Measurements from ENCODE around the gene TNPO3.

The TNPO3 gene

GRCh38 chr7:128955981-128956380 lies 98.9 kb downstream of the TNPO3 start:
- no peak for TF ChIP-seq EZH2 (IDR thresholded peaks at IDR 0.05)
- no peak overlapping the region for H3K9ac ChIP-seq (ENCODE audit: insufficient read length)
- peaks cover 74% of the 10 kb centered on the region for H3K36me3 ChIP-seq (ENCODE audit: insufficient read depth, low read length)
- no peak overlapping the region for H3K27ac ChIP-seq
- no peak overlapping the region for H3K4me3 ChIP-seq
- H3K9me3 ChIP-seq (ENCODE audit: low read depth, low read length) = no peaks in the 10 kb centered on the region
- no peak for DNase-seq (ENCODE audit: low read depth, low spot score)

DNA sequence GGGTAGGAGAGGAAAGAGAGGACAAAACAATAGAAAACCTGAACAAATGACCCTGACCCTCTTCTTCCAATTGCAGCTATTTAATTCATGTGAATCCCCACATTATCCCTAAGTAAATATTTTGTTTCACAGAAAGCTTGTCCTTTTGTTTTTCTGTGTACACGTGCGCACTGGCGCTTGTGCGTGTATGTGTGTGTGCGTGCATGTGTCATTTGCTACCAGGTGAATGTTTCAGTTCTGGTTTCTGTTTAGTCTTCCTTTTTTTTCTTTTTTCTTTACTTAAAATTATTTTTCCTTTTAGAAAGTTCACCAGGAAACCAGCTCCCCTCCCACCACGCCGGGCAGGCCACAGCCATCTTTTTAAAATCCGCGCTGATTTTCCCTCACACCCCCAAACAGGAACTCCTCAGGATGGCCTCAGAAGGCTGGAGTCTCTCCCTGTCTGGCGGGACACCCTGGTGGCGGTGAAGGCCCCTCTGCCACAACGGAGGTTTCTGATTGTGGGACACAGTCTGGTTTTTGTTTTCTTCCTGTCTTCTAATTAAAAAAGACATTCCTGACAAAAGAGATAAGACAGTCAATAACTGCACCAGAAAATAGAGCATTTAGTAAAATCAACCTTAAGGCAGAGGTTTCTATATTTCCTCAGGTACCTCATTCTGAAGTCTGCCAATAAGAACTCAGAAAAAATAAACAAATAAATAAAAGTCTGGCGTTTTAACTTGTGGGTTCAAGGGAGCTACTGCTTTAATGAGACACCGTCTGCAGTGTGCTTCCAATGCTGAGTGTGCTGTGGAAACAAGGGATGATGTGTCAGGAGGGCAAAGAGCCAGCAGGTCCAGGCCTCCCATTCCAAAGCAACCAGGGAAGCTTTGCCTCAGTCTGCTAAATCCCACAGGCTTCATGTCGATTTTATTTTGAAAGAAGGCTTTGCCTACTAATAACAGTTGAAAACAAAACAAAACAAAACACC lies 99.8 kb downstream of the TNPO3 start:
- TF ChIP-seq POLR2AphosphoS5 (IDR thresholded peaks at IDR 0.05; ENCODE audit: borderline replicate concordance, low read depth, low read length) = no peak
- TF ChIP-seq EZH2 (IDR thresholded peaks at IDR 0.05) = no peak
- TF ChIP-seq FOXP2 (optimal IDR thresholded peaks at IDR 0.05; ENCODE audit: control extremely low read depth, extremely low read length, insufficient read depth) = no peak
- no peak overlapping the region for H3K9ac ChIP-seq (ENCODE audit: insufficient read length)
- no peak overlapping the region for H3K4me3 ChIP-seq
- no peaks in the 10 kb centered on the region for H3K9me3 ChIP-seq (ENCODE audit: low read depth, low read length)
- H3K27ac ChIP-seq = no peak overlapping the region
- DNase-seq (ENCODE audit: low read depth, low spot score) = no peak
- H3K36me3 ChIP-seq (ENCODE audit: insufficient read depth, low read length) = peaks cover 73% of the 10 kb centered on the region

- no peak overlapping the region for H3K27ac ChIP-seq
- no peak overlapping the region for H3K9ac ChIP-seq (ENCODE audit: insufficient read length)
- no peak for DNase-seq (ENCODE audit: low read depth, low spot score)
- H3K36me3 ChIP-seq (ENCODE audit: insufficient read depth, low read length) = peaks cover 66% of the 10 kb centered on the region
- no peak overlapping the region for H3K4me3 ChIP-seq
- H3K9me3 ChIP-seq (ENCODE audit: low read depth, low read length) = no peaks in the 10 kb centered on the region
- no peak for TF ChIP-seq FOXP2 (optimal IDR thresholded peaks at IDR 0.05; ENCODE audit: control extremely low read depth, extremely low read length, insufficient read depth)
- TF ChIP-seq EZH2 (IDR thresholded peaks at IDR 0.05) = no peak
- no peak for TF ChIP-seq POLR2AphosphoS5 (IDR thresholded peaks at IDR 0.05; ENCODE audit: borderline replicate concordance, low read depth, low read length)
Observed at GRCh38 chr7:128954150-128954549, 100.8 kb downstream of the TNPO3 start.

- TF ChIP-seq EZH2 (IDR thresholded peaks at IDR 0.05) (no peak), FOXP2 (optimal IDR thresholded peaks at IDR 0.05; ENCODE audit: control extremely low read depth, extremely low read length, insufficient read depth) (no peak), POLR2AphosphoS5 (IDR thresholded peaks at IDR 0.05; ENCODE audit: borderline replicate concordance, low read depth, low read length) (no peak)
- H3K9ac ChIP-seq (ENCODE audit: insufficient read length) = no peak overlapping the region
- peaks cover 40% of the 10 kb centered on the region for H3K36me3 ChIP-seq (ENCODE audit: insufficient read depth, low read length)
- H3K4me3 ChIP-seq = no peak overlapping the region
- H3K27ac ChIP-seq = no peak overlapping the region
- no peaks in the 10 kb centered on the region for H3K9me3 ChIP-seq (ENCODE audit: low read depth, low read length)
- no peak for DNase-seq (ENCODE audit: low read depth, low spot score)
Observed at GRCh38 chr7:128951296-128951695, 103.6 kb downstream of the TNPO3 start.

DNA sequence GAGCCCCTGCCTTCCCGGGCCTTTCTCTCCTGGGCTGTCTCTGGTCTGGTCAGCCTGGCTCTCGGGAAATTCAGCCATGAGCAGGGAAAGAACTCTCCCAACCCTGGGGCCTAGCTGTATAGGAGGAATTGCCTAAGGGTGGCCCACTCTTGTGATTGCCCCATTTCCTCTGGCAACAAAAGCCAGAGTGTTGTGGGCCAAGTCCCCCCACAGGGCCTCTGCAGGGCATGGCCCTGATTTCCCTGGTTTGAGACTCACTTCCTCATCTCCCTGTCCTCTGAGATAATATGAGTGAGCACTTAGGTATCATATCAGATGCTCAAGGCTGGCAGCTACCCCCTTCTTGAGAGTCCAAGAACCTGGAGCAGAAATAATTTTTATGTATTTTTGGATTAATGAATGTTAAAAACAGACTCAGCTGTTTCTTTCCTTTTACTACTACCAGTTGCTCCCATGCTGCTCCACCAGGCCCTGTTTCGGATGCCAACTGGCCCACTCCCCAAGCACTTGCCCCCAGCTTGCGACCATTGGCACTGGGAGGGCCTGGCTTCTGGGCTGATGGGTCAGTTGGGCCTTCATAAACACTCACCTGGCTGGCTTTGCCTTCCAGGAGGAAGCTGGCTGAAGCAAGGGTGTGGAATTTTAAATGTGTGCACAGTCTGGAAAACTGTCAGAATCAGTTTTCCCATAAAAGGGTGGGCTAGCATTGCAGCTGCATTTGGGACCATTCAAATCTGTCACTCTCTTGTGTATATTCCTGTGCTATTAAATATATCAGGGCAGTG lies 105.7 kb downstream of the TNPO3 start:
- TF ChIP-seq EZH2 (IDR thresholded peaks at IDR 0.05) = no peak
- no peak for TF ChIP-seq FOXP2 (optimal IDR thresholded peaks at IDR 0.05; ENCODE audit: control extremely low read depth, extremely low read length, insufficient read depth)
- no peak for TF ChIP-seq POLR2AphosphoS5 (IDR thresholded peaks at IDR 0.05; ENCODE audit: borderline replicate concordance, low read depth, low read length)
- Histone ChIP-seq H3K9me3 (ENCODE audit: low read depth, low read length) (no peaks in the 10 kb centered on the region), H3K36me3 (ENCODE audit: insufficient read depth, low read length) (peaks cover 21% of the 10 kb centered on the region), H3K9ac (ENCODE audit: insufficient read length) (no peak overlapping the region), H3K4me3 (no peak overlapping the region), H3K27ac (no peak overlapping the region)
- no peak for DNase-seq (ENCODE audit: low read depth, low spot score)

- Histone ChIP-seq H3K4me3 (no peak overlapping the region), H3K27ac (no peak overlapping the region), H3K9me3 (ENCODE audit: low read depth, low read length) (no peaks in the 10 kb centered on the region), H3K36me3 (ENCODE audit: insufficient read depth, low read length) (peaks cover 13% of the 10 kb centered on the region), H3K9ac (ENCODE audit: insufficient read length) (no peak overlapping the region)
- TF ChIP-seq POLR2AphosphoS5 (IDR thresholded peaks at IDR 0.05; ENCODE audit: borderline replicate concordance, low read depth, low read length) = no peak
- TF ChIP-seq EZH2 (IDR thresholded peaks at IDR 0.05) = no peak
- no peak for TF ChIP-seq FOXP2 (optimal IDR thresholded peaks at IDR 0.05; ENCODE audit: control extremely low read depth, extremely low read length, insufficient read depth)
- DNase-seq (ENCODE audit: low read depth, low spot score) = no peak
Observed at GRCh38 chr7:128948312-128948973, 106.5 kb downstream of the TNPO3 start.

DNA sequence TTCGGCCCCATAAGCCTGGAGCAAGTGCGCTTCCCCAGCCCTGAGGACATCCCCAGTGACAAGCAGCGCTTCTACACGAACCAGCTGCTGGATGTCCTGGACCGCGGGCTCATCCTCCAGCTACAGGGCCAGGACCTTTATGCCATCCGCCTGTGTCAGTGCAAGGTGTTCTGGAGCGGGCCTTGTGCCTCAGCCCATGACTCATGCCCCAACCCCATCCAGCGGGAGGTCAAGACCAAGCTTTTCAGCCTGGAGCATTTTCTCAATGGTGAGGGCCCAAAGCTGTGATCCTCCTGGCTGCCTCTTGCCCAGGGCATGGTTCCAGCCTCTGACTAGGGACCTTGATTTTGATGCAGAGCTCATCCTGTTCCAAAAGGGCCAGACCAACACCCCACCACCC lies 107.1 kb downstream of the TNPO3 start:
- Histone ChIP-seq H3K4me3 (no peak overlapping the region), H3K9me3 (ENCODE audit: low read depth, low read length) (no peaks in the 10 kb centered on the region), H3K27ac (no peak overlapping the region), H3K9ac (ENCODE audit: insufficient read length) (no peak overlapping the region), H3K36me3 (ENCODE audit: insufficient read depth, low read length) (peaks cover 8% of the 10 kb centered on the region)
- TF ChIP-seq EZH2 (IDR thresholded peaks at IDR 0.05) (no peak), POLR2AphosphoS5 (IDR thresholded peaks at IDR 0.05; ENCODE audit: borderline replicate concordance, low read depth, low read length) (no peak; the same call in 1 of the 2 replicates), FOXP2 (optimal IDR thresholded peaks at IDR 0.05; ENCODE audit: control extremely low read depth, extremely low read length, insufficient read depth) (no peak)
- DNase-seq (ENCODE audit: low read depth, low spot score) = no peak
